Thoracic aorta (tissue), 2 donors: ENCODE results near the gene LONRF2. TPM values are rescaled to one million over a fixed set of nuclear protein-coding genes. Genes with fewer than 3 reads are reported as not detected.

Experiments
- ATAC-seq: fragments of 150-250 bp; one replicate; pipeline ENCODE4 v1.8.0; 2017; ENCODE audit warnings: low read depth; ENCODE audit not compliant: insufficient number of reproducible peaks, low FRiP score
- DNase-seq: peaks from one replicate; pipeline ENCODE4 v3.0.0-alpha.2; 2020; ENCODE audit warnings: low spot score
- H3K27ac ChIP-seq, 2 donors: fragments of 200-600 bp; sonication (generic); 1 replicate in 1 of 2; 2 replicates in 1 of 2; pipeline ENCODE4 v1.5.1; 2016; ENCODE audit warnings: mild to moderate bottlenecking in 2 of 2, moderate library complexity in 2 of 2
- H3K27me3 ChIP-seq: fragments of 200-600 bp; sonication (generic); replicated peaks from 2 replicates; pipeline ENCODE4 v1.6.0; 2016; ENCODE audit warnings: mild to moderate bottlenecking; ENCODE audit not compliant: insufficient read depth
- H3K36me3 ChIP-seq: fragments of 200-600 bp; sonication (generic); one replicate; pipeline ENCODE4 v1.5.1; 2016
- H3K4me1 ChIP-seq, 2 donors: fragments of 200-600 bp; sonication (generic); 1 replicate in 1 of 2; 2 replicates in 1 of 2; pipeline versions ENCODE4 v1.5.1 to v1.6.0; 2016; ENCODE audit warnings: low read depth in 2 of 2, mild to moderate bottlenecking in 1 of 2; ENCODE audit not compliant: control insufficient read depth in 1 of 2
- H3K4me3 ChIP-seq: fragments of 200-600 bp; sonication (generic); 2 replicates; pipeline ENCODE4 v1.5.1; 2016; ENCODE audit warnings: mild to moderate bottlenecking
- H3K9me3 ChIP-seq: fragments of 200-600 bp; sonication (generic); 2 replicates; pipeline ENCODE4 v1.5.1; 2016
- CTCF ChIP-seq: fragments of 200-600 bp; sonication (generic); IDR thresholded peaks from one replicate; pipeline ENCODE4 v1.5.1; 2019; ENCODE audit warnings: antibody characterized with exemption
- total RNA-seq, 2 donors: library from RNA; depleted of rRNA; stranded (reverse); fragments of >200 nt; gene quantifications; one replicate each; pipeline versions ENCODE4 v1.1.0 to v1.2.3, GENCODE V29; 2016

LONRF2 gene
- total RNA-seq, 2 donors from 2014 or later = 7.0 to 17.4 TPM

GRCh38 chr2:100301881-100302584 is 20.3 kb downstream of the LONRF2 start:
- Histone ChIP-seq H3K36me3 (peaks cover 14% of the 10 kb centered on the region), H3K27ac (no peak overlapping the region), H3K27me3 (no peaks in the 10 kb centered on the region), H3K4me1 (no peaks in the 10 kb centered on the region), H3K9me3 (no peaks in the 10 kb centered on the region), H3K4me3 (no peak overlapping the region)
- no peak for TF ChIP-seq CTCF
- ATAC-seq (no peak), DNase-seq (no peak)

GRCh38 chr2:100299548-100299947 is 22.8 kb downstream of the LONRF2 start:
- Histone ChIP-seq H3K4me1 (no peaks in the 10 kb centered on the region), H3K36me3 (peaks cover 16% of the 10 kb centered on the region), H3K27ac (no peak overlapping the region), H3K4me3 (no peak overlapping the region), H3K9me3 (no peaks in the 10 kb centered on the region), H3K27me3 (no peaks in the 10 kb centered on the region)
- no peak for DNase-seq
- ATAC-seq = no peak
- no peak for TF ChIP-seq CTCF

GRCh38 chr2:100297511-100297910 is 24.8 kb downstream of the LONRF2 start:
- no peaks in the 10 kb centered on the region for H3K4me1 ChIP-seq

DNA sequence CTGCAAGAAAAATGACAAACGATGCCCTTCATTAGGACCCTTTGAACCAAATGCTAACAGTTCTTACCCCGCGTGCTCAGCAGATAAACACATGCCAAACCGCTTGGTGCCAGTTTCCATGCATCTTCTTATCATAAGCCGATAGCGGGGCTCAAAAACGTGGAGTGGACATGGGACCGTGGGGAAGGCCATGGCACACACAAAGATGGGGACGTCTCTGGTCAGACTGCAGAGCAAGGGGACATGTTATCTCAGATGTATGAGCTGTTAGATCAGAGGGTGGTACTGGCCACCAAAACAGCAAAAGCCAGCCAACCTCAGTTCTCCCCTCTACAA is 28.2 kb downstream of the LONRF2 start:
- Histone ChIP-seq H3K36me3 (peaks cover 12% of the 10 kb centered on the region), H3K9me3 (no peaks in the 10 kb centered on the region), H3K4me1 (peaks cover 0 to 7% of the 10 kb centered on the region in 2 donors), H3K27ac (no peak overlapping the region), H3K4me3 (no peak overlapping the region), H3K27me3 (no peaks in the 10 kb centered on the region)
- no peak for TF ChIP-seq CTCF
- DNase-seq (no peak), ATAC-seq (no peak)

More at GRCh38 chr2:100297511-100297910, 24.8 kb downstream of the LONRF2 start:
- H3K36me3 ChIP-seq = peaks cover 16% of the 10 kb centered on the region
- H3K9me3 ChIP-seq = no peaks in the 10 kb centered on the region
- no peak overlapping the region for H3K4me3 ChIP-seq
- DNase-seq = no peak
- ATAC-seq = no peak
- H3K27ac ChIP-seq = no peak overlapping the region
- no peaks in the 10 kb centered on the region for H3K27me3 ChIP-seq
- no peak for TF ChIP-seq CTCF

GRCh38 chr2:100293341-100294161 is 28.8 kb downstream of the LONRF2 start:
- no peak for TF ChIP-seq CTCF
- peaks cover 12% of the 10 kb centered on the region for H3K36me3 ChIP-seq
- DNase-seq (no peak), ATAC-seq (no peak)
- H3K27me3 ChIP-seq = no peaks in the 10 kb centered on the region
- no peak overlapping the region for H3K27ac ChIP-seq
- peaks cover 0 to 7% of the 10 kb centered on the region in 2 donors for H3K4me1 ChIP-seq
- H3K4me3 ChIP-seq = no peak overlapping the region
- no peaks in the 10 kb centered on the region for H3K9me3 ChIP-seq
